HG02763 (cell line): ENCODE data around the gene CTSO.
"Not testable (repeated sequence)": the region's sequence is repeated elsewhere in the genome, so short reads cannot be mapped to it uniquely, and the experiment has no call there.

ENCODE experiments used
- ATAC-seq: cut with Tn5 transposase; IDR thresholded peaks from one replicate; pipeline ENCODE4 v1.9.1; 2021; ENCODE audit warnings: mild to moderate bottlenecking, moderate library complexity; ENCODE audit not compliant: unreplicated experiment

The CTSO gene

DNA sequence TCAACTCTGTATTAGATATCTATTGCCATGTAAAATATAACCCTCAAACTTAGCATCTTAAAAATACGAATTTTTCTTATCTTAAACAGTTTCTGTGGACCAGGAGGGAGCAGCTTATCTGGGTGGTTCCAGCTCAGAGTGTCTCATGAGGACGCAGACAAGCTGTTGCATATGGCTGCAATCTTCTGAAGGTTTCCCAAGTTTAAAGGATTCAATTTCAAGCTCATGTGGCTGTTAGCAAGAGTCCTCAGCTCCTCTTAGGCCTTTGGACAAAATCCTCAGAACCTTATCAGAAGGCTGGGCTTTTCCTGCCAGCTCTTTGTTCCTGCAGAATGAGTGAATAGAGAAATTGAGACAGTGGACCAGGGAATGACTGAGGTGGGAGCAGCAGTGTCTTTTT is 2.8 kb upstream of the CTSO start:
- ATAC-seq = no peak

GRCh38 chr4:155954939-155955338 is 1.3 kb upstream of the CTSO start:
- ATAC-seq = no peak

GRCh38 chr4:155954118-155954685 is 536 bp upstream of the CTSO start:
- ATAC-seq = no peak

DNA sequence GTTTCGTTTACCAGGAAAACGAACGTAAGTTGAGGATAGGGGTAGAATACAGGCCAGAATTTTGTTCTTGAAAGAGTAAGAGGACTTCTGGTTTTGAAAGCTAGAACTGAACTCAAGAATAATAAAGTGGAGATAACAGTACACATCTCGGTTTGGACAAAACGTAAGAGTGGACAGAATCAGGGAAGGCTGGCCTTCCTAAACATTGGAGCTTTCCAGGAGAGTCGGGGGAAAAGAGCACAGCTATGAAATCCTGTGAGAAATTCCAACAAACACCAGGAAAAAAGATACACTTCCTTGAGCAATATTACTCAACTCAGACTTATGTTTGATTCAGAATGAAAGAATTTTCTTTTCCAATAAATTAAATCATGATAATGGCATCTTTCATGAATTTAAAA is 1.2 kb downstream of the CTSO start:
- ATAC-seq = no peak

DNA sequence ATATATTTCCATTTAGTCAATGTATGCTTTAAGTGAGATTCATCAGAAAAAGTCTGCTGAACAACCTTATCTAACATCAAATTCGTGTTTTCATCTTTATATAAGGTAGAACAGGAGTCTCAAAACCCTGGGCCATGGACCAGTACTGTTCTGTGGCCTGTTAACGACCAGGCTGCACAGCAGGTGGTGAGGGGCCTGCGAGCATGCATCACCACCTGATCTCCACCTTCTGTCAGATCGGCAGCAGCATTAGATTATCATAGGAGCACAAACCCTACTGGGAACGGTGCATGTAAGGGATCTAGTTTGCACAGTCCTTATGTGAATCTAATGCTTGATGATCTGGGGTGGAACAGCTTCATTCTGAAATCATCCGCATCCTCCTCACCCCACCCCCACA is 3.2 kb downstream of the CTSO start:
- no peak for ATAC-seq

- ATAC-seq = no peak
Measured at GRCh38 chr4:155948541-155948940, 5.1 kb downstream of the CTSO start.

- ATAC-seq = no peak
Measured at GRCh38 chr4:155946486-155946885, 7.2 kb downstream of the CTSO start.

- ATAC-seq = no peak
Measured at GRCh38 chr4:155944516-155944915, 9.2 kb downstream of the CTSO start.

DNA sequence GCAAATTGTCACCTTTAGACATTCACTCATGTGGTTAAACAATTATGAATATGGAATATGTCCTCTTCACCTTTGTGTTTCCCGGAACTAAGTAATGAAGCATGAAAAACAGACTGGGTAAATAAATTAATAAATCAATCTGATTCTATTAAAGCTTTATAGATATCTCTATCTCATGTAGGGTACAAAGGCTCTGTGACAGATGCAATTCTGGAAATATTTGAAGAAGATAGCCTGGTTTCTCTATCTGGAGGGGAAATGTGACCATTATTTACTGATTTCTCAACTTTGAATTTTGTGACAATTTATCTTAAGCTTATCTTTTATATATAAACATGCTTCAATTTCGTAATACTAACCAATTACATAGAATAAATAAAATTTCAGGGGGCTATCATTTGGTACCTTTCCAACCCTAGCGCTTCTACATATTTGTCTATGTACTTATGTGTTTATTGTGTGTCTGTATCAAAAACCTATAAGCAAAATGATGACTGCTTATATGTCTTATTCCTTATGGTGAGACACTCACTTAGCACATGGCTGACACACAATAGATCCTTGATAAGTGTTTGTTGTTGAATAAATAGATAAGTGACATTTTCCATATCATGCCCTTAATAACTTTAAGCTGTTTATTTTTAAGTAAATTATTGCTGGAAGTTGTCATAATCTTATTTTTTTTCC is 9.9 kb downstream of the CTSO start:
- no peak for ATAC-seq

GRCh38 chr4:155941820-155942219 is 11.8 kb downstream of the CTSO start:
- no peak for ATAC-seq

DNA sequence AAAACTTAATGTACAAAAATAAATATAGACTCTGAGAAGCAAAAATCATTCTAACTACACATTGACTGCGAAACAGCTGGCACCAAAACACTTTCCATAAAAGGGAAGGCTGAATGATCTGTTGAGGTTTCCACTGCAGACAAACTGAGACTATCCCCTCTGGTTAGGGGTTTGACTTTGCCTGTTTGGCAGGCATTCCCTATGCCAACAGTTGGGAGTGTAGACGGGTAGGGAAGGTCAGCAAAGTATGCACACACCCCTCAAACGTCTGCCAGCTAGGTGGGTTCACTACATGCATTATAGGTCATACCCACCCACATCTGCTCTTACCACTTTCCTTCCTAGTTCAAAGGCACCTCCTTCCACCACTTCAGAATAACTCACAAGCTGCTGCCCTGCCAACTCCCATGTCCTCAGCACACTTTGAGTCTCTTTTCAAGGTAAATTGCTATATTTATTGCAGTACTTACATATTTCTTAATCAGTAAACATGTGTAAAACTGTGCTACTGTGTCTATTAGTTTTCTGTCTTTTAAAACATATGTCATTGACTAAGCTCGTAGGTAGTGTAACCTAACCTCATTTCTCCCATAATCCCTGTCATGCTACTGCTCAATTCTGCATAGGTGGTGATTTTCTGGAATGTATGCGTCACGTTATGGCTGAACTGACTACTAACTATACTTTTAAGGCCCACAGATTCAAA is 12.4 kb downstream of the CTSO start:
- ATAC-seq = no peak

DNA sequence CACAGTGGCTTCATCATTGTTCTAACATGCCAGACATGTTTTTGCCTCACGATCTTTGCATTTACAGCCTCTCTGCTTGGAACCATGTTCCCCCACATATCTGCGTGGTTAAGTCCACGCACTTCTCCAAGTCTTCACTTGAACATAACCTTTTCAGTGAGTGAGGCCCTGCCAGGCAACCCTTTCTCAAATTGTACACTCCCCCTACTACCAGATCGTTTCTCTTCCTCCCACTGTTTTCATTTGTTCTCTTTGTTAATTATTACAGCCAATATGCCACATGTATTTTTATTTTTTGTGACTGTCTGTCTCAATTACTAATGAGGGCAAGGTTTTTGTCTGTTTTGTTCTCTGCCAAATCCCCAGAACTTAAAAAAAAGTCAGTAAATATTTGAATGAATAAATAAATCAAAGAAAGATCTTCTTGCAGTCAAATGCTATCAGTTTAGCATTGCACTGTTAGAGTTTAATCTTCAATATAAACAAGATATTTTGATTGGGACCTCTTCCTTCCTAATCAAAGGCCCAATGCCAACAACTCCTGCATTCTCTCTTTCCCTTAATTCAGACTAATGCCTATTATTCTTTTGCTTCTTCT is 18.2 kb downstream of the CTSO start:
- no peak for ATAC-seq

- not testable (repeated sequence) for ATAC-seq
Measured at GRCh38 chr4:155934634-155935033, 19.0 kb downstream of the CTSO start.

- ATAC-seq = no peak
Measured at GRCh38 chr4:155931634-155932033, 22.0 kb downstream of the CTSO start.

- ATAC-seq = no peak
Measured at GRCh38 chr4:155930330-155930729, 23.3 kb downstream of the CTSO start.

DNA sequence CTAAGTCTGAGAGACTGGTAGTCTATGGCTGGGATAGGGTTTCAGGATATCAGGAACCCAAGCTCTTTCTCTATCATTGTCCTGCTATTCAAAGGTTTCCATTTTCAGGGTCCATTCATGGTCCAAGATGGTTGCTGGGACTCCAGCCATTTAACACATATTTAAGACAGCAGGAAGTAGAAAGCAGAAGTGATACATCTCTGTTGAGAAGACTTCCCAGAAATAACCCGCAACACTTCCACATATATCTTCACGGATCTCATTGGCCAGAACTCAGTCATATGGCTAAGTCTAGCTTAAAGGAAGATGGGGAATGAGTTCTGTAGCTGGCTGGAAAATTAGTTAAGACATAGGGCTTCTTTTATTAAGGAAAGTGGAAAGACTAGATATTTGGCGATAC is 23.8 kb downstream of the CTSO start:
- ATAC-seq = no peak

DNA sequence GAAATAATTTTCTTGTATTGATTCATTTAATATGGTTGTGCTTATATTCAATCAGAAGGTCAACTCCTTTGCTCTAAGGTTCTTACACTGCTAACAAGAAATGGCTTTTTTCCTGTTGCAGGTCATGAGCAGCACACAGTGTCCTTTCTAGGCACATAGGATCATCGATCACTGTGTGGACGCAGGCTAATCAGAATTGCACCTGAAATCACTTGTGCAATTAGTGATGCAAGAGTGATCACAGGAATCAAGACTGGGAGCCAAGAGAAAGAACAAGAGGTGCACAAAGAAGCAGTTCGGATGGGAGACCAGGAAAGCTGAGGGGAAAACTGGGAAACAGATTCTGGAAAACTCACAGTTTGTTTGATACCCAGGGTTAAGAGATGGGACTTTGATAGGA is 29.0 kb downstream of the CTSO start:
- no peak for ATAC-seq

GRCh38 chr4:155921597-155921996 is 32.1 kb downstream of the CTSO start:
- no peak for ATAC-seq

DNA sequence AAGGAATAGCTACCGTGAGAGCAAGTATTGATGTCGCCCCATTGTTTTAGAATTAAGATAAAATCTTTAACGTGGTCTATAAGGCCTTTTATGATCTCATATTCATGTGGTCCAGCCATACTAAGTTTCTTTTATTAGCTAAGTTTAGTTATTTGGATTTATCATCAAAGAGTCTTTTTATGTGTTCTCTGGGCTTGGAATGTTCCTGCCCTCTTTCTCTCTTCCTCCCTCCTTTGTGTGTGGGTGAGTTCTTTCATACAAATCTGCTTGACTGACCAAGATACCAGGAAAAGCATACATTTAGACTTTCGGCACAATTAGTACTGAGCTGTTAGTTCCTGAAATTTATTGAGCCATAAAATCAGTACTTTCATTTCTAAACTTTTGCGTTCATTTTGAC is 38.9 kb downstream of the CTSO start:
- ATAC-seq = no peak

DNA sequence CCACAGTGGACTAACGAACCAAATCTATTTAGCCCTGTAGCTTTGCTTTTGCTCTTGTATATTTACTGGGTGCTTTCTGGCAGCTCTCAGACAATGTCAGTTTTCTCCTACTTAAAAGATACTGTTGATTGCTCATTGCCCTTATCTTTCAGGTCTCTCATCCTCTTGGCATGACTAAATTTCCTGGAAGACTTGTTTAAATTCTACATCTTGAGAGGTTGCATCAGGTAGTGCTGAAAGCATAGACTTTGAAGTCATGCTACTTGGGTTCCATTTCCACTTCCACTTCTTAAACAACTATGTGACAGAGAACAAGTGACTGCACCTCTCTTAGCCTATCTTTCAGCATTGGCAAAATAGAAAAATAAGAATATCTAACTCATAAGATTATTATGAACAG is 41.8 kb downstream of the CTSO start:
- ATAC-seq = no peak

- ATAC-seq = no peak
Measured at GRCh38 chr4:155909615-155910226, 43.9 kb downstream of the CTSO start.
